DND-41 (cell line): Measurements from ENCODE around the gene SPATC1L.

Experiments
- CTCF ChIP-seq: IDR thresholded peaks from 2 replicates; pipeline ENCODE4 v1.5.1; 2012; ENCODE audit warnings: borderline replicate concordance, low read length, moderate library complexity, mild to moderate bottlenecking; ENCODE audit not compliant: poor library complexity, severe bottlenecking; ENCODE audit errors: extremely low read depth
- EZH2 ChIP-seq: IDR thresholded peaks from 3 replicates; pipeline ENCODE4 v1.6.1; 2012; ENCODE audit warnings: borderline replicate concordance, low read depth, mild to moderate bottlenecking, moderate library complexity, low read length, inconsistent platforms; ENCODE audit not compliant: severe bottlenecking

- TF ChIP-seq CTCF: no peak
- TF ChIP-seq EZH2: no peak
Measured at GRCh38 chr21:46154955-46155513, 29.2 kb downstream of the SPATC1L start.
